ENCODE data around the gene TRPM2.
"Not testable (repeated sequence)": the region's sequence is repeated elsewhere in the genome, so short reads cannot be mapped to it uniquely, and the experiment has no call there.

The TRPM2 gene

GRCh38 chr21:44415073-44416025 is 61.9 kb downstream of the TRPM2 start:
- no peak for DNase-seq (ENCODE audit: low read depth in 3 of 3)

GRCh38 chr21:44416193-44416592 is 62.8 kb downstream of the TRPM2 start:
- no peak for DNase-seq (ENCODE audit: low read depth in 3 of 3)

GRCh38 chr21:44417621-44418107 is 64.2 kb downstream of the TRPM2 start:
- DNase-seq (ENCODE audit: low read depth in 3 of 3): not testable (repeated sequence)

GRCh38 chr21:44418108-44418875 is 64.9 kb downstream of the TRPM2 start:
- DNase-seq (ENCODE audit: low read depth in 3 of 3): no peak

- no peak for DNase-seq (ENCODE audit: low read depth in 3 of 3)
Observed at GRCh38 chr21:44418876-44419230, 65.4 kb downstream of the TRPM2 start.

- no peak for DNase-seq (ENCODE audit: low read depth in 3 of 3)
Observed at GRCh38 chr21:44419679-44420078, 66.3 kb downstream of the TRPM2 start.

GRCh38 chr21:44420416-44421205 is 67.2 kb downstream of the TRPM2 start:
- no peak for DNase-seq (ENCODE audit: low read depth in 3 of 3)

GRCh38 chr21:44421901-44422840 is 68.8 kb downstream of the TRPM2 start:
- no peak for DNase-seq (ENCODE audit: low read depth in 3 of 3)

GRCh38 chr21:44423312-44423821 is 69.9 kb downstream of the TRPM2 start:
- no peak for DNase-seq (ENCODE audit: low read depth in 3 of 3)

GRCh38 chr21:44423941-44424607 is 70.7 kb downstream of the TRPM2 start:
- DNase-seq (ENCODE audit: low read depth in 3 of 3): no peak

GRCh38 chr21:44424608-44425306 is 71.3 kb downstream of the TRPM2 start:
- no peak for DNase-seq (ENCODE audit: low read depth in 3 of 3)

- no peak for DNase-seq (ENCODE audit: low read depth in 3 of 3)
Observed at GRCh38 chr21:44425307-44425894, 72.0 kb downstream of the TRPM2 start.

- DNase-seq (ENCODE audit: low read depth in 3 of 3): no peak
Observed at GRCh38 chr21:44425895-44426662, 72.7 kb downstream of the TRPM2 start.

- DNase-seq (ENCODE audit: low read depth in 3 of 3): no peak
Observed at GRCh38 chr21:44426663-44427191, 73.3 kb downstream of the TRPM2 start.

GRCh38 chr21:44427241-44428120 is 74.1 kb downstream of the TRPM2 start:
- no peak for DNase-seq (ENCODE audit: low read depth in 3 of 3)

- peak in 2 of 3 donors; percentile 36 to 50 for DNase-seq (ENCODE audit: low read depth in 3 of 3)
Observed at GRCh38 chr21:44428281-44428960, 75.0 kb downstream of the TRPM2 start.

Data from stimulated activated CD4-positive, alpha-beta T cell treated with anti-CD3 and anti-CD28 coated beads, TNF-alpha, amount 100 ng/mL, for 48 hours (primary cell).